Upper lobe of left lung (tissue), 6 donors: Measurements from ENCODE around the gene PANX2. TPM values are rescaled to one million over a fixed set of nuclear protein-coding genes. Genes with fewer than 3 reads are reported as not detected.
"Not testable (repeated sequence)": the region's sequence is repeated elsewhere in the genome, so short reads cannot be mapped to it uniquely, and the experiment has no call there.

Source experiments
- ATAC-seq, 2 donors: fragments of 200-7000 bp; cut with Tn5 transposase; one replicate each; pipeline ENCODE4 v1.9.1; 2022; ENCODE audit warnings: mild to moderate bottlenecking in 2 of 2, moderate library complexity in 2 of 2; ENCODE audit not compliant: low FRiP score in 2 of 2
- DNase-seq, 2 donors: peaks; one replicate each; pipeline ENCODE4 v3.0.0-alpha.2; 2019 to 2020
- H3K27ac ChIP-seq, 4 donors: fragments of 200-600 bp; sonication (generic); one replicate each; pipeline ENCODE4 v1.5.1; 2016 to 2019
- H3K27me3 ChIP-seq, 4 donors: fragments of 200-600 bp; sonication (generic); one replicate each; pipeline ENCODE4 v1.5.1; 2017 to 2019
- H3K36me3 ChIP-seq, 4 donors: fragments of 200-600 bp; sonication (generic); one replicate each; pipeline ENCODE4 v1.5.1; 2016 to 2019
- H3K4me1 ChIP-seq, 4 donors: fragments of 200-600 bp; sonication (generic); one replicate each; pipeline ENCODE4 v1.5.1; 2018 to 2019
- H3K4me3 ChIP-seq, 4 donors: fragments of 200-600 bp; sonication (generic); one replicate each; pipeline ENCODE4 v1.5.1; 2017 to 2019; ENCODE audit warnings: mild to moderate bottlenecking in 2 of 4, moderate library complexity in 1 of 4
- H3K9me3 ChIP-seq, 4 donors: fragments of 200-600 bp; sonication (generic); one replicate each; pipeline ENCODE4 v1.5.1; 2018 to 2019
- CTCF ChIP-seq, 6 experiments: fragments of 450-650 bp in 4 of 6; fragments of 200-600 bp in 2 of 6; sonication (generic) in 2 of 6; IDR thresholded peaks; one replicate each; pipeline ENCODE4 v1.5.1; 2016 to 2019; ENCODE audit warnings: antibody characterized with exemption in 6 of 6
- EP300 ChIP-seq, 4 donors: sonication (generic); formaldehyde crosslinking; IDR thresholded peaks; one replicate each; pipeline ENCODE4 v1.5.1; 2017; ENCODE audit warnings: antibody characterized with exemption in 4 of 4, control low read depth in 2 of 4
- POLR2A ChIP-seq, 4 donors: fragments of 450-650 bp; IDR thresholded peaks; one replicate each; pipeline ENCODE4 v1.5.1; 2016 to 2017; ENCODE audit warnings: antibody characterized with exemption in 4 of 4, mild to moderate bottlenecking in 2 of 4
- POLR2AphosphoS5 ChIP-seq, 2 donors: sonication (generic); formaldehyde crosslinking; IDR thresholded peaks; one replicate each; pipeline ENCODE4 v1.5.1; 2017; ENCODE audit warnings: antibody characterized with exemption in 2 of 2
- WGBS, 2 donors: methylation state at CpG; one replicate each; pipeline ENCODE4 v1.1.5; 2017 to 2018; 5-methylcytosine and 5-hydroxymethylcytosine counted together
- total RNA-seq, 6 donors: library from RNA; depleted of rRNA in 4 of 6; stranded (reverse); fragments of >200 nt in 4 of 6; gene quantifications; one replicate each; pipeline versions ENCODE4 v1.1.0 to v1.2.1, GENCODE V29; 2016 to 2021
- donor health status: DM: no; HTN: no; CAD: no; lungs with moderate emphysema.
- donor health status: DM: no; HTN: yes; CAD: no; lungs with severe emphysema.

Gene PANX2
- total RNA-seq, 6 donors from 2014 or later = 1.9 to 16.8 (median 7.1) TPM

DNA sequence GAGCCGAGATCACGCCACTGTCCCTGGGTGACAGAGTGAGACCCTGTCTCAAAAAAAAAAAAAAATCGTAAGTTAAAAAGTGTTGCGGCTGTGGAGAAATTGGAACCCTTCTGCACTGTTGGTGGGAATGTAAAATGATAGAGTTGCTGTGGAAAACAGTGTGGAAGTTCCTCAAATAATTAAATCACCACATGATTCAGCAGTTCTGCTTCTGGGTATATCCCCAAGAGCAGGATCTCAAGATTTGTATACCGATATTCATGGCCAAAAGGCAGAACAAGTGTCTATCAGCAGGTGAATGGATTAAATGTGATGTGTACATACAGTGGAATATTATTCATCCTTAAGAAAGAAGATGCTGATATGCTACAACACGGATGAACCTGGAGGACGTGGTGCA, 34.0 kb downstream of the PANX2 start:
- Histone ChIP-seq H3K4me3 (no peak overlapping the region), H3K9me3 (no peaks in the 10 kb centered on the region), H3K4me1 (peaks cover 28 to 66% (median 35%) of the 10 kb centered on the region in 4 donors), H3K27me3 (no peaks in the 10 kb centered on the region), H3K27ac (no peak overlapping the region), H3K36me3 (peaks cover 7 to 39% (median 27%) of the 10 kb centered on the region in 4 donors)
- TF ChIP-seq POLR2A (IDR thresholded peaks at IDR 0.05) (no peak), POLR2AphosphoS5 (IDR thresholded peaks at IDR 0.05) (no peak), EP300 (IDR thresholded peaks at IDR 0.05) (no peak), CTCF (IDR thresholded peaks at IDR 0.05) (no peak)
- no peak for ATAC-seq
- DNase-seq = no peak
- 83 to 88% methylated on average over 7 of the region's 7 CpGs for WGBS, 2 donors

DNA sequence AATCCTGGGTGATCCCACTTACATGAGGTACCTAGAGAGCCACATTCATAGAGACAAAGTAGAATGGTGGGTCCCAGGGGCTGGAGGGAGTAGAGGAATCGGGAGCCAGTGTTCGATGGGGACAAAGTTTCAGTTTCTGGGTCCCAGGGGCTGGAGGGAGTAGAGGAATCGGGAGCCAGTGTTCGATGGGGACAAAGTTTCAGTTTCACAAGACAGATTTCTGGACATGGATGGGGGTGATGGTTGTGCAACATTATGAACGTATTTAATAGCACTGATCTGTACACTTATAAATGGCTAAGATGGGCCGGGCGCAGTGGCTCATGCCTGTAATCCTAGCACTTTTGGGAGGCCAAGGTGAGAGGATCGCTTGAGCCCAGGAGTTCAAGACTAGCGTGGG, 34.5 kb downstream of the PANX2 start:
- Histone ChIP-seq H3K4me1 (peaks cover 25 to 65% (median 33%) of the 10 kb centered on the region in 4 donors), H3K36me3 (peaks cover 7 to 40% (median 29%) of the 10 kb centered on the region in 4 donors), H3K27ac (peak overlapping the region in 1 of 4 donors; percentile 13)
- not testable (repeated sequence) for H3K4me3 ChIP-seq, ATAC-seq, H3K27me3 ChIP-seq, DNase-seq, H3K9me3 ChIP-seq
- 86% methylated on average over 9 of the region's 9 CpGs for WGBS, 2 donors

- peaks cover 24 to 66% (median 31%) of the 10 kb centered on the region in 4 donors for H3K4me1 ChIP-seq
- 92 to 96% methylated on average over 38 to 45 of the region's 45 CpGs for WGBS, 2 donors
- H3K36me3 ChIP-seq = peaks cover 7 to 50% (median 38%) of the 10 kb centered on the region in 4 donors
- no peak for TF ChIP-seq POLR2A (IDR thresholded peaks at IDR 0.05)
- TF ChIP-seq EP300 (IDR thresholded peaks at IDR 0.05) = no peak
- TF ChIP-seq CTCF (IDR thresholded peaks at IDR 0.05) = no peak
- TF ChIP-seq POLR2AphosphoS5 (IDR thresholded peaks at IDR 0.05) = no peak
- H3K4me3 ChIP-seq = no peak overlapping the region
- ATAC-seq (no peak), DNase-seq (peak in 1 of 2 donors; percentile 71)
- no peaks in the 10 kb centered on the region for H3K27me3 ChIP-seq
- peak overlapping the region in 1 of 4 donors; percentile 21 for H3K27ac ChIP-seq
- H3K9me3 ChIP-seq = no peaks in the 10 kb centered on the region
These were observed 35.4 kb downstream of the PANX2 start for GRCh38 chr22:50205781-50206569.

GRCh38 chr22:50206599-50206998, 36.1 kb downstream of the PANX2 start:
- Histone ChIP-seq H3K36me3 (peaks cover 7 to 55% (median 42%) of the 10 kb centered on the region in 4 donors), H3K4me1 (peaks cover 24 to 63% (median 30%) of the 10 kb centered on the region in 4 donors), H3K9me3 (no peaks in the 10 kb centered on the region), H3K27ac (peak overlapping the region in 1 of 4 donors; percentile 21), H3K4me3 (no peak overlapping the region), H3K27me3 (no peaks in the 10 kb centered on the region)
- 41% methylated on average over 10 of the region's 10 CpGs; no CpG with 5 or more reads in 1 of the 2 donors for WGBS, 2 donors
- ATAC-seq (peak; percentile 22 to 77), DNase-seq (peak; percentile 82 to 89)
- TF ChIP-seq CTCF (IDR thresholded peaks at IDR 0.05) (peak in 5 of 6 experiments; percentile 25 to 70 (median 41)), POLR2A (IDR thresholded peaks at IDR 0.05) (no peak)

DNA sequence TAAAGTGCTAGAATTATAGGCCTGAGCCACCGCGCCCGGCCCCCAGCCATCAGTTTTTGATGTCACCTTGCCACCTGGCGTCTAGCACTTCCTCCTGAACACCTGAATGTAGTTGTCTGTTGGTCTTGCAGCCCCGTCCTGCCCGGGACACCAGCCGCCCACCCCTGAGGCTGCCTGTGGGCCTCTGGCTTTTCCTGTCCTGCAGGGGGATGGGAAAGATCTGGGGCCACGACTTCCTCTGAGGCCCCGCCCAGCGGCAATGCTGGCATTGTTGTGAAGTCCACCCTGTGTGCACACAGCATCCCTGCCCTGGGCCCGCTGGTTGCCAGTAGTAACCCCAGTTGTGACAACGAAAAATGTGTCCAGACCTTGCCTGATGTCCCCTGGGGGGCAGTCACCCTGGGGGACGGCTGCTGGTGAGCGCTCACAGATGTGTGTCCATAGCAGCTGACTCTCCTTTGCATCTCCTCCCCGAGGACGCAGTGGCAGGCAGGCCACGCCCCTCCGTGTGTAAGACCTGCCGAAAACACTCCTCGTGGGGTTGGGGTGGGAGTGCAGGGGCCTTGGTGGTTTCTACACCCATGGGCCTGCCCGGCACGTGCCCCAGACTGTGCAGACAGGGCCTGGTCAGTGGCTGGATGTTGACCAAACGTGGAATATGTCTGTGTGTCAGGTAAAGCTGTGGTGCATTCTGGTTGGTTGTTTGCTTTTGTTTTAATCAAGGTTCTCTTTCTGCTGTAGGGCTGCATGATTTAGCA, 37.0 kb downstream of the PANX2 start:
- H3K4me3 ChIP-seq = no peak overlapping the region
- 60 to 68% methylated on average over 11 to 23 of the region's 23 CpGs for WGBS, 2 donors
- DNase-seq (peak; percentile 20 to 67), ATAC-seq (no peak)
- peaks cover 15 to 53% (median 21%) of the 10 kb centered on the region in 4 donors for H3K4me1 ChIP-seq
- peaks cover 7 to 64% (median 47%) of the 10 kb centered on the region in 4 donors for H3K36me3 ChIP-seq
- H3K27me3 ChIP-seq = no peaks in the 10 kb centered on the region
- peak in 1 of 6 experiments; percentile 9 for TF ChIP-seq CTCF (IDR thresholded peaks at IDR 0.05)
- no peak for TF ChIP-seq POLR2A (IDR thresholded peaks at IDR 0.05)
- H3K27ac ChIP-seq = no peak overlapping the region
- no peaks in the 10 kb centered on the region for H3K9me3 ChIP-seq
